ENCODE results near the gene PZP.
A peak's percentile ranks its signal among the peaks of the same experiment; 100 is the strongest.

Gene PZP

DNA sequence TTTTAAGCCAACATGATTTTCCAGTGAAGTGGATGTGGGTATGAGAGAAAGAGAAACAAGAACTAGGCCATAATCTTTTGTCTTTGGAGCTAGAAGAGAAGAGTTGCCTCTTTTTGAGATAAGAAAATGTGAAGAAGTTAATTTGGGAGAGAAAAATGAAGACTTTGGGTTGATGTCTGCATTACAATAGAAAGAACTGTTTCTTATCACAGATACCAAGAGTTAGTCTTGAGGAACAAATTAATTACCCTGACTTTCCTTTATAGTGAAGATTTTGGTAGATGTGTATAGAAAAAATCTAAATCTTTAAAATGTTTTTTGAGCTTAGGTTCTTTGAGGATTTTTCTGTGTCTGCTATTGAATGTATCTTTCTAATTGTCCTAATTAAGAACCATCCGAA, 96.7 kb downstream of the PZP start:
- H3K36me3 Mint-ChIP-seq: no peaks in the 10 kb centered on the region
- ATAC-seq (replicated peaks): no peak
- no peak overlapping the region for H3K27ac Mint-ChIP-seq
- peaks cover 0 to 4% of the 10 kb centered on the region in 2 donors for H3K27me3 Mint-ChIP-seq
- no peak for DNase-seq
- H3K4me1 Mint-ChIP-seq: peaks cover 17 to 22% of the 10 kb centered on the region in 2 donors
- H3K4me3 Mint-ChIP-seq: no peak overlapping the region
- no peaks in the 10 kb centered on the region for H3K9me3 Mint-ChIP-seq

- Mint-ChIP-seq H3K4me3 (no peak overlapping the region), H3K9me3 (no peaks in the 10 kb centered on the region), H3K27ac (no peak overlapping the region), H3K27me3 (peaks cover 0 to 4% of the 10 kb centered on the region in 2 donors), H3K4me1 (peaks cover 4 to 6% of the 10 kb centered on the region in 2 donors), H3K36me3 (no peaks in the 10 kb centered on the region)
- DNase-seq: no peak
- no peak for ATAC-seq (replicated peaks)
These were observed 98.3 kb downstream of the PZP start for GRCh38 chr12:9109737-9110491.

GRCh38 chr12:9109213-9109522, 99.0 kb downstream of the PZP start:
- Mint-ChIP-seq H3K27ac (no peak overlapping the region), H3K36me3 (no peaks in the 10 kb centered on the region), H3K9me3 (no peaks in the 10 kb centered on the region), H3K4me1 (peaks cover 4 to 6% of the 10 kb centered on the region in 2 donors), H3K27me3 (peaks cover 0 to 4% of the 10 kb centered on the region in 2 donors), H3K4me3 (no peak overlapping the region)
- ATAC-seq (replicated peaks) (no peak), DNase-seq (no peak)

DNA sequence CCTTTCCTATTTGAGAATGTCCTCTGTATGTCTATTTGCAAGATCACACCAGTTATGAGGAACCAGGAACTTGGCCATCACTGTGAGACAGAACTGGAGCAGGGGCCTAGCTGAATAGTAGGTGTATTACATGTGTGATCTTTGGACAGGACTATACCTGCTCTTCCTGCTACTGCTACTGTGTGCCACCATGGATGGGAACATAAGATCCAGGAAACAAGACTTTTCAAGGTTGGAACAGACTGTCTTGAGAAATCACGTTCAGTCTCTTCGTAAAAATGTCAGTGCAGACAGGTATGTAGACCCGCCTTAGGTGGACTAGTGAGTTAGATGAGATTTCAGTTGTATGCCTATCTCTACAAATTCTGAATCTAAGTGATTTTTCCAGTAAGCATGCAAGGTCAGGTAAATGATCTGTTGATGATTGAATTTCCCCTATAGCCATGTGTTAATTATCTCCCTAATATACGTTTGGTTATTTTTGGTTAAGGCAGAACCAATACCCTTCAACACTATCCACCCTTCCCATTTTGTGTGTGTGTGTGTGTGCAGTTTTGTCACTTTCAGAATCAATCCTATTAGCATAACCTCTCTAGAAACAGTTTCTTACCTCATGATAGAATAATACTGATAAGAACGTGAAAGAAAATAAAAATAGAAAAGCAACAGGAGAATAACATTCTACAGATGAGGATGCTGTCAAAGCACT, 99.5 kb downstream of the PZP start:
- Mint-ChIP-seq H3K4me3 (no peak overlapping the region), H3K9me3 (no peaks in the 10 kb centered on the region), H3K4me1 (peaks cover 4 to 6% of the 10 kb centered on the region in 2 donors), H3K27ac (no peak overlapping the region), H3K36me3 (no peaks in the 10 kb centered on the region), H3K27me3 (peaks cover 0 to 4% of the 10 kb centered on the region in 2 donors)
- no peak for ATAC-seq (replicated peaks)
- DNase-seq: no peak

DNA sequence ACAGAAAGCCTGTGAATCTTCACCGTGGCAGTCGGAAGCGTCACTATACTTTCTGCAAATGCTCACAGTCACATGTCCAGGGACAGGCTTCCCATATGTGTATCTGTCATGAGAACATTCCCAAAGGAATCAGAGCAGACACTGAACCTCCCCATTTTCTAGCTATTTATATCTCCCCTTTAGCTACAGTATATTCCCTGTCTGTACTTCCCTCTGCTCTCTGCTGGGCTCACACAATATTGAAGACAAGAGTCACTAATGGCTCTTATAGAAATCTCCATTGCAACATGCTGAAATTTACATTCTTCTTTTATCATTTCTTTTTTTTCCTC, 100.7 kb downstream of the PZP start:
- Mint-ChIP-seq H3K4me3 (no peak overlapping the region), H3K4me1 (peaks cover 4 to 6% of the 10 kb centered on the region in 2 donors), H3K9me3 (no peaks in the 10 kb centered on the region), H3K27me3 (peaks cover 0 to 2% of the 10 kb centered on the region in 2 donors), H3K27ac (no peak overlapping the region), H3K36me3 (no peaks in the 10 kb centered on the region)
- ATAC-seq (replicated peaks) (no peak), DNase-seq (no peak)

- ATAC-seq (replicated peaks): no peak
- Mint-ChIP-seq H3K36me3 (no peaks in the 10 kb centered on the region), H3K27me3 (no peaks in the 10 kb centered on the region), H3K9me3 (no peaks in the 10 kb centered on the region), H3K4me1 (peaks cover 4 to 6% of the 10 kb centered on the region in 2 donors), H3K27ac (no peak overlapping the region), H3K4me3 (no peak overlapping the region)
- DNase-seq: no peak
These were observed 101.3 kb downstream of the PZP start for GRCh38 chr12:9106610-9107541.

GRCh38 chr12:9106067-9106466, 102.1 kb downstream of the PZP start:
- no peaks in the 10 kb centered on the region for H3K36me3 Mint-ChIP-seq
- no peaks in the 10 kb centered on the region for H3K27me3 Mint-ChIP-seq
- ATAC-seq (replicated peaks): no peak
- H3K27ac Mint-ChIP-seq: no peak overlapping the region
- no peak for DNase-seq
- no peak overlapping the region for H3K4me3 Mint-ChIP-seq
- no peaks in the 10 kb centered on the region for H3K9me3 Mint-ChIP-seq
- H3K4me1 Mint-ChIP-seq: peaks cover under 1% of the 10 kb centered on the region in 2 donors

DNA sequence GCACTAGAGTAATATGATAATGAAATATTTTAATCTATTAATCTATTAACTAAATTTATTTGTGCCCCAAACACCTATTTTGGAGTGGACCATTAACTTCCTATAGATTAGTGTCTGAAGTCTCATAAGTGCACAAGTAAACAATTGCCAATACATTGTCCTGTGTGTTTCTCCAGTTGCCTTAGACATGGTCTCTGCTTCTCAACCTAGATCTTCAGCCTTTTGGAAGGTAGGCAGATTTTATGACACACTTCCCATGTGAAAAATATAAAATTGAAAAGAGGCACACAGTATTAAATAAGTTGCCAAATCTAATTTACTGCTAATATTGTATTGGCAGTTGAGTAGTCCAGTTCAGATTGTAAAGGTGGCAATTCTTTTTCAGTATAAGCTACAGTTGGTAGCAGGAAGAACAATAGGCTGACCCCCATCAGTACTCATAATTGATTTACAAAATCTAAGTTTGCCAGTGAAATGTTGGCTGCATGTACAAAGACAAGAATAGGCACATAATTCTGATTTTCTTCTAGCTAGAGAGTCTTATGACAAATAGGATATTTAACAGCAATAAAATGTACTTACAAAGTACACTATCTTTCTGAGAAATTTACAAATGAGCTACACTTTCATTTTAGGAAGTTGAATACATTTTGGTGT, 103.3 kb downstream of the PZP start:
- H3K27me3 Mint-ChIP-seq: no peaks in the 10 kb centered on the region
- DNase-seq: no peak
- H3K9me3 Mint-ChIP-seq: no peaks in the 10 kb centered on the region
- no peaks in the 10 kb centered on the region for H3K4me1 Mint-ChIP-seq
- ATAC-seq (replicated peaks): no peak
- no peaks in the 10 kb centered on the region for H3K36me3 Mint-ChIP-seq
- H3K4me3 Mint-ChIP-seq: no peak overlapping the region
- no peak overlapping the region for H3K27ac Mint-ChIP-seq

DNA sequence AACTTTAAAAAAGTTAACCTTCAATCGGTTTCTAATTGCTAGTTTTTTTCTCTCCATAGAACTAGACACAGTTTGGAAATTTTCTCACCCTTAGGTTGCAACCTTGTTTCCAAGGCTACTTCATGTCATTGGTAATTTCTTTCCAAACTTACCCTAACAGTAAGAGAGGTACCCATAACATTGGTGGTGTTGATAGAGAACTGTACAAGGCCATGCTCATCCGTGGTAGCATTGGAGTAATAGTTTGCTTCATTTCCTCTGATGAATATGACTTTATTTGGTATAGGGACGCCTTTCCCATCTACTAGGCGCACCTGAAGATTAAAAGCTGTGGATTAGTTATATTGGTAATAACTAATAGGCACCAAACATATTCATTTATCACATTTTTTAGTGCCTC, 104.1 kb downstream of the PZP start:
- H3K36me3 Mint-ChIP-seq: no peaks in the 10 kb centered on the region
- no peaks in the 10 kb centered on the region for H3K27me3 Mint-ChIP-seq
- H3K27ac Mint-ChIP-seq: no peak overlapping the region
- DNase-seq (no peak), ATAC-seq (replicated peaks) (no peak)
- no peaks in the 10 kb centered on the region for H3K4me1 Mint-ChIP-seq
- H3K9me3 Mint-ChIP-seq: no peaks in the 10 kb centered on the region
- H3K4me3 Mint-ChIP-seq: no peak overlapping the region

DNA sequence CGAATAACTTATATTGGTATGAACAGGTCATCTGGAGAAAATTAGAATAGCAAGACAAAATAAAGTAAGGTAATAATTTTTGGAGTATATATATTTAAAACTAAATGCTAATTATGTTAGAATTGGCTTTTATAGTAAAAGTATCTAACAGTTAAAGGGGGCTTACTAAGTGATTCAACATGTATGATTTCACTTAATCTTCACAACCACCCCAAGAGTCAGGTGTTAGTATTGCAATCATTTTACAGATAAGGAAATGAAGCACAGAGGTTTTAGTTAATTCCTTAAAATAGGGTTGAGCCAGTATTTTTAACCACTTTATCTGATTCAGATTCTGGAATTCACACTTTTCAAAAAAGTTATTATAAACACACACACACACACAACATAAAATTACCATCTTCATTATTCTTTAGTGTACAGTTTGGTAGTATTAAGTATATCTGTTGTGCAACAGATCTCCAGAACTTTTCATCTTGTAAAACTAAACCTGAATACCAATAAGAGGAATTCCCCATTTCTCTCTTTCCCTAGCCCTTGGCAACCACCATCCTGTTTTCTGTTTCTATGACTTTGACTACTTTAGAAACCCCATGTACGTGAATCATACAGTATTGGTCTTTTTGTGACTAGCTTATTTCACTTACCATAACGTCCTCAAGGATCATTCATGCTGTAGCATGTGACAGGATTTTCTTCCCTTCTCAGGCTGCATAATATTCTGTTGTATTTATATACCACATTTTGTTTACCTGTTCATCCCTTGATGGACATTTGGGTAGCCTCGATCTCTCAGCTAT, 104.9 kb downstream of the PZP start:
- Mint-ChIP-seq H3K9me3 (no peaks in the 10 kb centered on the region), H3K4me3 (no peak overlapping the region), H3K27ac (no peak overlapping the region), H3K36me3 (no peaks in the 10 kb centered on the region), H3K27me3 (no peaks in the 10 kb centered on the region), H3K4me1 (no peaks in the 10 kb centered on the region)
- ATAC-seq (replicated peaks) (peak; percentile 33 to 52), DNase-seq (no peak)

DNA sequence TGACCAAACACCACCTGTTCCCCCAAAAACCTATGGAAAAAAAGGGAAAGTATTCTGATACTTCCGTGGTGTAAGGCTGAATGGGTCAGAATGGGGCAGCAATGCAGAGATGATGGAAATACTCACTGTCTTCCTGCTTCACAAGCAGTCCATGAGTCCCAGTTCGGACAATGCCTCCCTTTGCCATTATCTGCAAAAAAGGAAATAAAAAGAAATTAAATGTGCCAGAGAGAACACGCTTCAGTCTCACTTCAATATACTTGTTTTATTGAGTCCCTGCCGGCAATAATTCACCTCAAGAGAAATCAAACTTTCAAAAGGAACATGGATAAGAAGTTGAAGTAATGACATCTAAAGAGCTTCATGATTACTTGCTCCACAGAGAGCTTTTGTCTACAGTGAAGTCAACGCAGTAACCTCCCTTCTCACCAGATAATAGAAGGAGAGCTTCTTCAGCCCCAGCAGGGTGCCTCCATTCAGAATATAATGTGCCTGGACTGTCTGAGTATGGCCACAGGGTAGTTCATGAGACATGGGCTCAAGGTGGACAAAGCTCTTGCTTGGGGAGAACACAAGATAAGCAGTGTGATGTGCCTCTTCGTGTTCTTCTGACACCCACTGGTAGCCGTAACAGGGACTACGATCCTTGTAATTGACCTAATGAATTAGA, 107.0 kb downstream of the PZP start:
- H3K36me3 Mint-ChIP-seq: no peaks in the 10 kb centered on the region
- H3K4me1 Mint-ChIP-seq: no peaks in the 10 kb centered on the region
- H3K9me3 Mint-ChIP-seq: no peaks in the 10 kb centered on the region
- H3K27ac Mint-ChIP-seq: no peak overlapping the region
- no peak for DNase-seq
- H3K4me3 Mint-ChIP-seq: no peak overlapping the region
- H3K27me3 Mint-ChIP-seq: no peaks in the 10 kb centered on the region
- no peak for ATAC-seq (replicated peaks)

- Mint-ChIP-seq H3K27ac (no peak overlapping the region), H3K9me3 (no peaks in the 10 kb centered on the region), H3K27me3 (no peaks in the 10 kb centered on the region), H3K36me3 (no peaks in the 10 kb centered on the region), H3K4me1 (no peaks in the 10 kb centered on the region), H3K4me3 (no peak overlapping the region)
- DNase-seq (no peak), ATAC-seq (replicated peaks) (no peak)
These were observed 108.5 kb downstream of the PZP start for GRCh38 chr12:9099552-9100190.
